Fibroblast of lung (primary cell): Measurements from ENCODE around the gene COQ8B.

Source experiments
- CTCF ChIP-seq, 2 donors: IDR thresholded peaks in 1 of 2; conservative IDR thresholded peaks in 1 of 2; 1 replicate in 1 of 2; 2 replicates in 1 of 2; pipeline ENCODE4 v1.5.1; 2011 to 2012; ENCODE audit warnings: low read length in 2 of 2, control low read depth in 1 of 2, inconsistent platforms in 1 of 2, low read depth in 1 of 2, mild to moderate bottlenecking in 1 of 2
- EZH2 ChIP-seq: IDR thresholded peaks from 2 replicates; pipeline ENCODE4 v1.5.1; 2012; ENCODE audit warnings: low read length, control low read depth, mild to moderate bottlenecking; ENCODE audit errors: missing control alignments

- TF ChIP-seq EZH2, result no peak
- no peak for TF ChIP-seq CTCF (conservative IDR thresholded peaks at IDR 0.05 in 1 of 2, IDR thresholded peaks at IDR 0.05 in 1 of 2; ENCODE audit: low read depth in 1 of 2, low read length in 2 of 2)
These were observed 74.5 kb downstream of the COQ8B start for GRCh38 chr19:40642051-40642706.
